Stimulated activated CD8-positive, alpha-beta memory T cell treated with anti-CD3 and anti-CD28 coated beads, Interleukin-7, amount 100 ng/mL, for 48 hours (primary cell): ENCODE measurements around the gene KCNMA1.
"Not testable (repeated sequence)": the region's sequence is repeated elsewhere in the genome, so short reads cannot be mapped to it uniquely, and the experiment has no call there.

Experiments used
- DNase-seq, 2 donors: peaks; one replicate each; pipeline ENCODE4 v3.0.0-alpha.2; 2020; ENCODE audit warnings: low read depth in 1 of 2; ENCODE audit errors: extremely low read depth in 1 of 2

Gene KCNMA1

GRCh38 chr10:77539147-77539935, 98.3 kb downstream of the KCNMA1 start:
- no peak for DNase-seq

DNA sequence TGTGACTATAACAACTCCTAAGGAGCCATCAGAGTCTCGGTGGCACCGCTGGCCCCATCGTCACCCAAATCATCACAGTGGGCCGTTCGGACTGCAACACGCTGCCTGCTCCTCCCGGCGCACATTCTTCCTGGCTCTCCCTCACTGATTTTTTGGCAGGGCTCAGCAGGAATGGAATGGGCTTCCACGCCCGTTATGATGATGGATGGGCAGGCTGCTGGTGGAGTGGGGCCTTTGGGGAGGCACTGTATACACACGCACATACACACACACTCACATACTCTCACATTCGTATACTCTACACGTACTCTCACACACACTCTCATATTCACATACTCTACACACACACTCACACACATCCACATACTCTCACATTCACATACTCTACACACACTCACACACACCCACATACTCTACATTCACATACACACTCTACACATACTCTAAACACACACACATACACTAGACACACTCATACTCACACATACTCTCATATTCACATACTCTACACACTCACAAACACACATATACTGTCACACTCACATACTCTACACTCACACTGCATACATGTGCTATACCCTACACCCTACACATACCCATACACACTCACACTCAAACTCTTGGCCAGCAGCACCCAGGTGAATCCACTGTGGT, 99.8 kb downstream of the KCNMA1 start:
- DNase-seq: no peak

GRCh38 chr10:77537071-77537470, 100.5 kb downstream of the KCNMA1 start:
- DNase-seq: no peak

DNA sequence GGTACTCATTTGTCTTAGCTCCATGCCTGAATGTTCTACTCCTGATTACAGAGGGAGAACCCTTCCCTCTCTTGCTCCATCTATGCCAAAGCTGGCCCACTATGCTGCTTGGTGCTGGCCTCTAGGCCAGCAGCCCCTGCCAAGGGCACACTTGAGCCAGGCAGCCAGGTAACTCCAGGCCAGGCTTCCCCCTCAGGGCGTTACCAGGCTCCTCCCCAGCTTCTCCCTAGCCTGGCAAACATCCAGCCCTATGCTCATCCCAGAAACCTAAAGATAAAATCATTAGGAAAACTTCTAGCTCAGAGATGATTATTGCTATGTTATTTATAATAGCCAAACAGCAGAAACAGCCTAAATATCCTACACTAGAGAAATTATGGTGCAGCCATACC, 103.7 kb downstream of the KCNMA1 start:
- no peak for DNase-seq

DNA sequence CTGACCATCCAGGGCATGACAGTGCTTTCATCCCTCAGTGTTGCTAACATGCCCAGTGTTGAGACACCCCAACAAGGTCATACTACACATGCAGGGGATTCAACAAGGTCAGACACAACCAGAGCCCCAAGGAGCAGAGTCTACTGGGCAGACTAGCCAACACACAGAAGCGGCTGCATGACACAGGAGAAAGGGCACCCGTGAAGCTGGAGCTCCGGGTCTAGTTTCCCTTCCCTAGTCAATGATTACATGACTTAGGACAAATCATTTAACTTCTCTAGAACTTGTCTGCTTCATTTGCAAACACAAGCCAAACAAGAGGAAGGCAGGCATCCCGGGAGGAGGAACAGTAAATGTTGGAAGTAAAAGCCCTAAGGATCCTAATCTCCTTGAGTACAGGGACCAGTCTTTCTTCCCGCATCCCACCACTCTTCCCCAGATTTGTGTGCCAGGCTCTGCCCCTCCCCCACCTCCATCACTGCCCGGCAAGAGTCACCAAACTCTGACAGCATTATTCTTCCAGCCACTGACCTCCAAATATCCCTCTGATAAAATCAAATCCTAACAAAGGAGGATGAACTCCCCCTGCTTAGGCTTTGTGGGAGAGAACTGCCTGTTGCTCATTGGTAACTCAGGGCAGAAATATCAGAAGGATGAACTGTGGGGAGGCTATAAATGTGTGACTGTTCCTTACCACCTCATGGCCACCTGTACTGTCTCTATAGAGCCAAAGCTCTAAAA, 104.3 kb downstream of the KCNMA1 start:
- DNase-seq: no peak

DNA sequence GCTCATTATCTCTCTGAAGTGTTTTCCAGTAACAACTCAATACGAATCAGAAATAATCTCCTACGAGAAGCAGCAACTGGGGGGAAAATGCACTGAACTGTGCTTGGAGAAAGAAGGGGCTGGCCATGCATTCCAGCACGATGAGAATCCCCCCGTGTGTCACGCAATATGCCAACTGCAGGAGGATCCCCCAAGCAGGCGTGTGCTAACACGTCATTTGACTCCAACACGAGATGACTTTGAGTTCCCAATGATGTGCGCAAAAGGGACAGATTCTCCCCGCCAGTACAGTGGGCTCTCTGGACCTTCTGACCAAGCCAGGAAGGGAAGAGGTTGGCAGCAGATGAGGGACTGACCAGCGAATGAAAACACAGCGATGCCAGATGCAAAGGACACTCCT, 105.5 kb downstream of the KCNMA1 start:
- DNase-seq: no peak

DNA sequence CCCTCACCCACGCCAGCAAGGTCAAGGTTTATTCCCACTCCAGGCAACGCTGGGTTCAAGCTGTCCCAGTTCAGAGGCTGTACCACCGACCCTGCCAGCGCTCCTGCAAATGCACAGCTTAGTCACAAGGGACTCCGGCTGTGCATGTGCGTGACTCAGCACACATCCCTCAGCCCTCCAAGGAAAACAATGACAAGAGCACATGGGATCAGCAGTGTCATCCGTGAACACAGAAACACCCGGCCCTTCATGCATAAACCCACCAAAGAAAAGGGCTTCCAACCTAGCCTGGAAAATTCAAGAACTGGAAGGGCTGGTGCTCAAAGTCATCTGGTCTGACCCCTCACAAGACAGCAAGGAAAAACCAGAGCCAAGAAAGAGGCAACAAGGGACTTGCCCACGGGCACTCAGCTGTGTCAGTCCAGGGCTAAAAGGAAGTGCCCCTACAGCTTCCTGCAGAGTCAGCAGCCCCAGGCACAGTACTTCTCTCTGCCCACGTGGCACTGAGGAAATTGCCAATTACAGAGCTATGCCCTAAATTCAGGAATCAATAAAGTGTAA, 106.1 kb downstream of the KCNMA1 start:
- no peak for DNase-seq

- DNase-seq: no peak
Measured at GRCh38 chr10:77530011-77530410, 107.6 kb downstream of the KCNMA1 start.

- DNase-seq: no peak
Measured at GRCh38 chr10:77529050-77529576, 108.5 kb downstream of the KCNMA1 start.

DNA sequence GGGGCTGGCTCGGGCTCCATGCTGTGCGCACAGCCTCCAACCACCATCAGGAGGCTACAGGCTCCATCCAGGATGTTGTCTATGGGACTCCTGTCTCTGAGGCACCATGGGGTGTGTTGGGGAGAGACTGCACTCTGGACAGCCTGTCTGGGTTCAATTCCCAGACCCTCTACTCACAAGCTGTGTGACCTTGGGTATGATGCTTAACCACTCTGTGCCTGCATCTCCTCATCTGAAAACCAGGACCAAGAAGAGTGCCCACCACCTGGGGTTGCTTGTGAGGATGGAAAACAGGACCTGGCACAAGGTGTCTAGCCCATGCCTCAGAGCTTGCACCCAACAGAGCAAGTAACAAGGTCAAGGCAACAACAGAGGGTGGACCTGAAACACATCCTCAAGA, 109.8 kb downstream of the KCNMA1 start:
- no peak for DNase-seq

- DNase-seq: no peak
Measured at GRCh38 chr10:77526868-77527617, 110.6 kb downstream of the KCNMA1 start.

- DNase-seq: no peak
Measured at GRCh38 chr10:77524281-77524711, 113.3 kb downstream of the KCNMA1 start.

GRCh38 chr10:77522268-77522809, 115.3 kb downstream of the KCNMA1 start:
- no peak for DNase-seq

GRCh38 chr10:77520995-77521394, 116.6 kb downstream of the KCNMA1 start:
- no peak for DNase-seq

- no peak for DNase-seq
Measured at GRCh38 chr10:77520290-77520689, 117.3 kb downstream of the KCNMA1 start.

GRCh38 chr10:77519791-77520190, 117.8 kb downstream of the KCNMA1 start:
- not testable (repeated sequence) for DNase-seq

GRCh38 chr10:77518910-77519274, 118.7 kb downstream of the KCNMA1 start:
- DNase-seq: no peak

GRCh38 chr10:77518241-77518909, 119.2 kb downstream of the KCNMA1 start:
- DNase-seq: no peak

DNA sequence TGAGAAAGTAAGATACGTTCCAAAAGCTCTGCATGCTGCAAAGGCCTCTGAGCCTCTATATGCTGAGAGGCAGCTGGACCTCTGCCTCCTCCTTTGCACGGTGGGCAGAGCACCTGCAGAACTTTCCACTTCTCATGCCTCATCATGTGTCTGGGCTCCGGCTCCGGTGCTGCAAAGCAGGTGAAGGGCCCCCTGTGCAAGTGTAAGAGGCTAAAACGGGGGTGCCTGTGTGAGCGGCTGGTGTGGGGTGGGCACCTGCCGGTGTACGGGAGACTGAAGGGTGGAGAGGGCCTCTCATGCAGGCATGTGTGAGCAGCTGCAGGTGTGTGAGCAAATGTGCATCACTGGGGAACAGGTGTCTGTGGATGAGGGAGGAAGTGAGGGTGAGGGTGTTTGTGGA, 121.0 kb downstream of the KCNMA1 start:
- DNase-seq: no peak

GRCh38 chr10:77514870-77515269, 122.7 kb downstream of the KCNMA1 start:
- DNase-seq: no peak
